Measurements from ENCODE around the gene KIF16B.
"Not testable (repeated sequence)": the region's sequence is repeated elsewhere in the genome, so short reads cannot be mapped to it uniquely, and the experiment has no call there.

The KIF16B gene

DNA sequence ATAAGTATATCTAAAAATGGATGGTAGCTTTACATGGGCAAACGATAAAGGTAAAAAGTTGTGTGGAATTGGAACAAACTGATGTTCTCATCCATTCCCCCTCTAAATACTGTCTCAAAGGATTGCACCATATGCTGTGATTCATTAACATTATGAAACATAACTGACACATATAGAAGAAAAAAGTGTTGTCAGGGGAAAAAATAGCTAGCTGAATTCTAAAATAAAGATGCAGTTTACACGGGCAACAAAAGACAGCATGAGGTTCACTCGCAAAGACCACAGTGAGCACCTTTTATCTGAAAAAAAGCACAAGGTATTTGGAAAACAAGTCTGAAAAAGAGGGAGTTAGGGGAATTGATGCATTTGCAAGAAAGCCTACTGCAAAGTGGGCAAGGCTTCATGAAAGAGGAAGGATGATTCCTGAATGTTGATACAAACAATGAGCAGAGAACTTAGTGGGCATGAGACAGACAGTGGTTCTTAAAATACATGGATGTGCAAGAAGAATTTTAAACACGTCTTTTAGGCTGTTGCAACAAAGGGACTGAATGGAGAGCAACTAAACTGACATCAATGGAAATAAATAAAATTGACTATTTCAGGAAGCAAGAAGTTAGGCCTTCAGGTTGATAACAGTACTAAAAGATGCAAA, 280.9 kb downstream of the KIF16B start:
- DNase-seq (ENCODE audit: low read depth), result no peak

DNA sequence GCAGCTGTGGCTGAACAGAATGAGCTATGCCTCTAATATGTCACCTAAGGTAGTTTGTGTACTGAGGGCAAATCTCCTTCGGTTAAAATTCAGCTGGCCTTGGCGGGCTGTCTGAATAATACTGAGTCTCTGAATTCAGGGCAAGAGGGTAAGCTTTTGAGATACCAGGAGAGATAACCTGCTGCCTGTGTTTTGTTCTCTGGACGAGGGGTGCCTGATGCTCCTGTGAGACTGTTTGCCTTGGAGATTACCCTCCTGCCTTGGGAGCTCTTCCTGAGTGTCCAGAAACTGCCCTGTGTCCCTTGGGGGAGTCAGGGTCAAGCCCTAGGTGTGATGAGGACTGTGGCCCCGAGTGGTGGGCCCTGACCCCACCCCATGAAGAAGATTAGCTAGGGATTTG, 282.9 kb downstream of the KIF16B start:
- DNase-seq (ENCODE audit: low read depth), result no peak

DNA sequence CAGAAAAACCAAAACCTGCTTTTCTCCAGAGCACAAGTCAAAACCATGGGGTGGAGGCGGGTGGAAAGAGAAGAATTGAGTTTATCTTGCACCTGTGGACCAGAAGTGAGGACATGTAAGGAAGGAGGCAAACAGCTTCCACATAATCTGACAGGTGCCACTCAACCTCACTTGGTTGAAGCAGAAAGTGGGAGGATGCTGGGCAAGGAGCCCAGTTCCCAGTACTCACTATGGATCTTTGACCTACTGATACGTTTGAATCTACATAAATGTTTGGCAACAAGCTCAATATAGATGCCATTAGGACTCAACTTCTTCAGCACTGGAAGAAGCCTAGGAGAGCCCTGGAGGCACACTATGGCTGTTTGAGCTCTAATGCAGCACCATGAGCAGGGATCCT, 285.5 kb downstream of the KIF16B start:
- no peak for DNase-seq (ENCODE audit: low read depth)

DNA sequence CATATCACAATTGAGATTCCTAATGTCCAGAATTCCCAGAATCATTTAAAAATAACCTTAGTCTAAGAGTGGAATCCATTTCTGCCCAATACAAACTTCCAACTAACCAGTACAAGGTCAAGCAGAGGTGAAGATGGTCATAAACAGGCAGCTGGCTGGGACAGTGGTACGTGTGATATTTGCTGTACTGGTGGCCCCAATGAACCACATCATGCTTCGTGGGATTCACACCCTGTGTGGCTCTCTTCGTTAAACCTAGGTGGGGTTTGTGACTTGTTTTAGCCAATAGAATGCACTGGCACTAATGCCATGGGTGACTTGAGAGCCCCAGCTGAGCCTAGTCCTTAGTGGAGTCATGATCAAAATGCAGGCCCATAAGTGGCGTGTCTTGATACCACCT, 286.6 kb downstream of the KIF16B start:
- DNase-seq (ENCODE audit: low read depth), result no peak

DNA sequence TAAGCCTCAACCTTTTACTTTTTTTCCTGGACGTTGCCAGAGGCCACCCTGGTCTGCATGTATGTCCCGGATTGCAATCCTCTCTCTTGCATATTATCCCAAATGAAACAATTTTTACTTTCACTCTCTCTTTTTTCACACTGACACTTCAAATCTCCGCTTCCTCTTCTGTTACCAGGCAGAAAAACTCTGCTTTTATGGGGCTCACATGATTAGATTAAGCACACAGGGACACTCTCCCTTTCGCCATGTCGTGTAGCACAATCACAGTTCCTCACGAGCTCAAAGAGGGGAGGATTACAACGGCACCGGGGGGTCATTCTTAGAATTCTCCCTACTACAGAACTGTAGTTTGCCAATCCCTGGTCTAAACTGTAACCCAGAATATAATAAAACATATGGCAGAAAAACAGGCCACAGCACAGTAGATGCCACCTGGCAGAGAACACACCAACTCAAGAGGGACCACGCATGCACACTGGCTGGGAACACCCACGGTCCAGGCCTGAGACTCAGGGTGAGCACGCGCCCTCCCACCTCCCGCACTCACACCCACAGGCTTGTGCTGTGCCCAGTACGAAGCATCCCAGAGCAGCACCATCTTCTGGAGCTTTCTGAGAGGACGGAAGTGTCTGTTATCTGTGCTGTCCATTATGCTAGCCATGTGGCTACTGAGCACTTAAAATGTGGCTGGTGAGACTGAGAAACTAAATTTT, 288.7 kb downstream of the KIF16B start:
- DNase-seq (ENCODE audit: low read depth), result no peak

DNA sequence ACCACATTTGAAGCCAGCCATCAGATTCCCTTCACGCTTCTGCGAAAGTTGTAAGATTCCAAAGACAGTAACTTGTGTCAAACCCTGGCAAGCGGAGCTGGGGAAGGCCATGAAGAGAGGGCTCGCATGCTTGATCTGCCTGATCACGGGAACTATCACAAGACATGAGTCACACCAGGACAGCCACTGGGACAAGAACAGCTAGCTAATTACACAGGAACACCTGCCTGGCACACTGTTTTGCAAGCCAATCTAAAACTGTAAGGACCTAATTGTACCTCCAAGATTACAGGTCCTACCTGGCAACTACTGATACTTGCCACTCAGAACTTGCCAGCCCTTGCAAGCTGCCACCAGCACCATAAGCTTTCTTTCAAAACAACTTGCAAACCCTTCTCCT, 289.3 kb downstream of the KIF16B start:
- DNase-seq (ENCODE audit: low read depth), result no peak

DNA sequence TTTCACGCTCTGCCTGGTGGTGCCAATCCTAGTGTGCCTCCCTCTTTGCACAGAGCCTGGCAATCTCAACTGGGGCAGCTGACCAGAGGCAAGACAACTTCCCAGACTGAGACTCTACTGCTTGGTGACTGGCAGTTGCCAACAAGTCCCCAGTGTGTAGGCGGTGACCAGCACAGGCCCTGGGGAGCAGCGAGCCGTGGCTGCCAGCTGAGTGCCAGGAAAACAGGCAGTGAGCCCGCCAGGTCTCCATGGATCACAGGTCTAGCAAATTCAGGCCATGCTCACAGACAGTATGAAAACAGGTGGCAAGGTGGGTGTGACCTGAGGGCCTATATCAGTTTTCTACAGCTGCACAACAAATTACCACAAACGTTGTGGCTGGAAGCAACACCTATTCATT, 289.9 kb downstream of the KIF16B start:
- no peak for DNase-seq (ENCODE audit: low read depth)

DNA sequence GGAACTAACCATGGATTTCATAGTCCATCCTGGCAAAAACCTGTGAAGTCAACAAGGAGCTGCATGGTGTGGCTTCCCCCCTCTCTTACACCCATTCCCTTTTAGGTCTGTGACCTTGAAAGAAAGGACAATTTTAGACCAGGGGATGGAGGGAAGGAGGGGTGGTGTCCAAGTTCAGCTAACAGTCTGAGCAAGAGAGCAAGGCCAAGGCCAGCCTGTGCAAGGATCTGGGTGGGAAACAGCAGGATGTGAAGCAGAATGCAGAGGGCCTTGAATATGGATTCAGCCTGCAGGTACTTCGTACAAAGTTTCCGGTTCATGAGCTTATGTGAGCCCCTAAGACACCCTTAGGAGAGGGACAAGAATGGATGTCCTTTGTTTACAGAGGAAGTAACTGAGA, 293.0 kb downstream of the KIF16B start:
- no peak for DNase-seq (ENCODE audit: low read depth)

DNA sequence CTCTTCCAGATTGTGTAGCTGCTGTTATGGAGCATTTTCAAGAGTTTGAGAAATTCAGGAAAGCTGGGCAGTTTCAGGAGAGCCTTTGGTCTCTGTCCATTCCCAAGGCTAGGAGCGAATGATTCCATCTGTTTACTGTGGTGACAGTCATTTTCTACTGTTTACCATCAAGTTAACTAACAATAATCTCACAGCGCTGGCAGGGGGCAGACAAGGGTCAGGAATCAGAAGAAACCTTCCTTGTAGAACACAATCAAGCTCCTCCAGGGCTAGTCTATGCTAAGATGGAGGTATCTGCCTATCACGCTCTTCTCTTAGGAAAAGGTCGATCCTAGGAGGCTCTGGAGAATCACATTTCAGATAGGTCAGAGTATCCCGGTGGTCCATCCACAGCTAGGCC, 293.9 kb downstream of the KIF16B start:
- DNase-seq (ENCODE audit: low read depth), result no peak

DNA sequence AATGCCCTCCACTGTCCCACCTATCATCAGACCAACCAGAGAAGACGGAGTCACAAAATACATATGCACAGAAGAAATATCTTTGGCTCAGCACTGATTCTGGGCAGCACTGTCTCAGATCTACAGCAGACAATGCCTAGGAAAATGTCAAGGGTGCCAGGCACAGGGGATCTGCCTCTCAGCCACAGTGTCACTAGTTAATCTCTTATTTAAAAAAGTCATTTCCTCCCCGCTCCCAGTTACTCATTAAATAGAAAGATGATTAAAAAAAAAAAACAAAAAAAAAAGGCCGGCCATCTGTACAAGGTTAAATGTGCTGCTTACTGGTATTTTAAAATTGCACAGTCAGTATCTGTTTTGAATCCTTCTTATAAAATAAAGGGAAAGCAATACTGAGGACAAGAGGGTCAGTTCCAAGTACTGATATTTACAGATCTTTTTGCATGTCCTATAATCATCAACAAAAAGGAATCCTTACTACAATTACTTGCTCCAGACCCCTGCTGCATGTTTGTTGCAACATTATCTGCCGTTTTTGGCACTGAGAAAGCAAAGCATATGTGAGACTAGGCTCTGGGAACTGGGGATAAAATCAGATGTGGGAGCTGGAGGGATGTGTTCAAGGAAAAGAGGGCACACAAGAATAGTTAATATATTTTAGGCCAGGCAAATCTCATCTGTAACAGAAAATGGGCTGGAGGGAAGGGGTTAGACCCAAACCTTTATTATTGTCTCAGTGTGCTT, 299.3 kb downstream of the KIF16B start:
- DNase-seq (ENCODE audit: low read depth), result no peak

DNA sequence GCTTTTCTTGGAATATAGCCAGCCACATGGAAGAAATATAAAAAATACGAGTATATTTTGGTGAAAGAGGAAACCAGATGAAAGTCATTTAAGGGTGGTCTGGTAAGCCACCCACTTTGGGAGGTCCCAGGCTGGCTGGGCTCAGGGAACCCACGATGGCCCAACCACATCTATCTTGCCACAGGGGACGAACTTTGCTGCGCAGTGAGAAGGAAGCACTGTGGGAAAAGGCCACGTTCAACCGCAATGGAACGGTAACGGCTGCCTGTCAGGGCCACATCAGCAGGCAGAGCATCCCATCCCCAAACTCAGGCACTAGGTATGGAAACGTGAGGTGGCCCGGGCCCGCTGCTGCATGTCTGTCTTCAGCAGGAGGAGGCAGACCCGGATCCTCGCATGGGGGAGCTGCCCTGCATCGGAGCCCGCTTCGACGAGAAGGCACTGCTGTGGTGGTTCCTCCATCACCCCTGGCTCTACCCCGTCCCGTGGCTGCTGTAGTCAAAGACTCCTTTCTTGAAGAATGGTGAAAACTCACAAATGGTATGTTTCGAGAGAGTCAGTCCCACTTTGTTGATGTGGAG, 300.4 kb downstream of the KIF16B start:
- DNase-seq (ENCODE audit: low read depth), result no peak

DNA sequence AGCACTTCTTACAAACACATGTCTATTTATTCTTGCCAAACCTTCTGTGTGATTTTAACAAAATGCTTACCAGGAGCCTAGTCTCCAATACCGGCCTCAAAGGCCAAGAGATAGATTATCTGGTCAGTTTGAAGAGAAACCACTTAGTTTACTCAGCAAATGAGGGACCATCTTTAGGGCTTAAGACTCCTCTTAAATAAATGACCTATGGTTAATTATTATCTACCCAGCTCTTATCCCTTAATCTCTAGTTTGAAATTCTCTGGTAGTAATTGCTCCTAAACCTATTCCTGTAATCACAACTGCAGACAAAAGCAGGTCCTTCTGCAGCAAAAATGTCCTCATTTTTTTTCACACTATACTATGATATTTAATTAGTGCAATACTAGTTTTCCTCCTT, 301.8 kb downstream of the KIF16B start:
- DNase-seq (ENCODE audit: low read depth), result no peak

DNA sequence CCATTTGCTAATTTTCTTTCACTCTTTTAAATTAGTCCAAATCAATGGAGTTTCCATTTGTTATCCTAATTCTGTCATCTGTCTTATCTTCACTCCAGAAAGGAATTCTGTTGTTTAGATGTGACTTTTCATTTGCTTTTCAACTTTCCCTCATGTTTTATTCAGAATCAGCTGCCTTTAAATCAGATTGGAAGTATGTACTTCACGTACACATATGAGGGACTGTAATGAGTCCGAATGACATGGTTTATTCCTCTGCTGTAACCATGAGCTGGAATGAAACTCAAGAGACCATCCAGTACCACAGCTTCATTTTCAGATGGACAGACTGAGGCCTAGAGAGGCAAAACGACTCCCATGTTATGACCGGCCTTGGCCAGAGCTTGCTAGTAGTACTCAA, 302.3 kb downstream of the KIF16B start:
- DNase-seq (ENCODE audit: low read depth), result no peak

DNA sequence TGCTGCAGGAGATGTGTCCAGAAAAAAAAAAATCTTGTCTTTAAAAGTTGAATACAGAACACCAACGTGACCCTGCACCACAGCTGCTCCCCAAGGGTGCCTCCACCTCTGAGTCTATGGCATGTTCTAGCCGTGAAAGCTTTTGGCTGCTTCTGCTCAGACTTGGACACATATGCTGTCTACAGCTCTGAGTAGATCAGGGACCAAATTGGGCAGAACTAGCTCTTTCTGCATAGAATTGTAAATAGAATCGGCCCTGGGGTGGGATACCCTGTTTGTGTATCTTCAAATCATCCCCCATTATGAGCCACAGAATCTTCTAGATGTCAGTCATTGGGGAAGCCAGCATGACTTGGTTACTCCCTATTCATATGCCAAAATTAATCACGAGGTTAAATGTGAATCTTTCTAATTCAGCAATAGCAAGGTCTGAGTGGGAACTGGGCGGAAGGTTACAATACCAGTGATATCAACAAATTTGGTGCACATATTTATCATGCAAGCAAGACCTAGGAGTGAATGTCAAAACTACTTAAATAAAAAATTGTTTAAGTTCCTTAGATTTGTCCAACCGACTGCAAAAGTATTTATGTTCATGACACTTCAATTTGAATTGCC, 302.8 kb downstream of the KIF16B start:
- no peak for DNase-seq (ENCODE audit: low read depth)

DNA sequence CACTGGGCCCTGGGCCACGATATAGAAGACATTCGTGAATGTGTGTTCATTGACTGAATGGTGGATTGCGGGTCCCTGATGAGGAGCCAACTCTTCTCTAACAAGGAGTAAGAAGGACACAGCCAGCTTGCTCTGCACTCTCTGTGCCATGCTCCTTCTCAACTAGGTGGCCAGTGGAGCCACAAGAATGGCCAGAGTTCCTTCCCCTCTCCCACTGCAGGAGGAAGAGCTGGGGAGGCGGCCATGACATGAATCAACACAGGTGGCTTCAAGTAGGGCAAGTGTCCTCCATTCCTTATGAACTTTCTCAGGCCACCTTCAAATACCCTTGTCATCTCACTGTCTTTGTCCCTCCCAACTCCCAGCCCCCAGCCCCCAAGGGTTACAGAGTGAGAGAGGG, 305.7 kb downstream of the KIF16B start:
- no peak for DNase-seq (ENCODE audit: low read depth)

DNA sequence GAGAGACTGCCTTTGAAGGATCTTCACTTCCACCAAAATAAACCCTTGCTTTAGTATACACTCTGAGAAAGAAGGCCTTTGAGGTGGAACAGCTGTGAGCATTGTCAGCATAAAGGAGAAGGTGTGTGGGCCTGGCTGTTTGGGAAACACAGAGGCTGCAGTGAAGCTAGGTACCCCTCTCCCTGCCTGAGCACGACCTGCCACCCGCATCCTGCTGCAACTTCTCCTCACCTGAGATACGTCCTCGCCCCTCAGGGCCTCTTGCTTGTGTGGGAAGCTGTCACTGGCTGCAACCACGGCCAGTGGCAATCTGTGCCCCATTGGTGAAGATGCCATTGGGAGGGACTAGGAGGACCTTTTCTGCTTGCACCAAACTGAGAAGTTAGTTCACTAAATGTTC, 307.9 kb downstream of the KIF16B start:
- no peak for DNase-seq (ENCODE audit: low read depth)

DNA sequence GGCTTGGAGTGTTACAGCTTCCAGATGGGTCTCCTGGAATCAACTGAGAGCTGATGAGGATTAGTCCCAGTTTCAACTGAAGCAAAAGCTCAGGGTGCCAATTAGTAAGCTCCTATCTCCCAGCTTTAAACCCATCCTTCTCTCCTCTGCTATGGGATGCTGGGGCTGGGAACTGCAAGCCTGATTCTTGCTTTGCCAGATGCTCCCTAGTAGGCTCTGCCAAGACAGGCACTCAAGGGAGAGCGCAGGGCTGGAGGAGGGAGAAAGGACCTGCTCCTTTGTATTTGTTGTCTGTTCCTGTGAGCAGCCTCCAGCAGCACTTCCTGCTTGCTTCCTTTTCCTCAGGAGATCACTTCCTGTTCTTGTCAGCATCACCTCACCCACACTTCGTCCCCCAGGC, 309.7 kb downstream of the KIF16B start:
- no peak for DNase-seq (ENCODE audit: low read depth)

DNA sequence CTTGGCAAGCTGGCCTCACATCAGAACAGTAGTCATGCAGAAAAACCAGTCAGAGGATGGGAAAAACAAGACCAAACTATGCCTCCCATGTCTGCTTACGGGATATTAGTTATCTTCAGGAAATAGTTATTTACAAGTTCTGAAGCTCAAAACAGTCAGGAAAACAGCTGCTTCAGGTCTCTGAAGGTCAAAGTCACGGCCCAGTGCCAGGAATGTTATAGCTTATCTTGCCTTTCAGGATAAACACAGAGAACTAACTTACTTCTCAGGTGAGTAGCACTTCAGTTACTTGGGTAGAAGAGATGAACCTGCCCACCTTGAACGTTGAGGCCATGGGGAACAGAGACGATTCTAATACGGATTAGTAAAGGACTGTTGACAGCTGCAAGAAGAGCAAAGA, 310.7 kb downstream of the KIF16B start:
- no peak for DNase-seq (ENCODE audit: low read depth)

DNA sequence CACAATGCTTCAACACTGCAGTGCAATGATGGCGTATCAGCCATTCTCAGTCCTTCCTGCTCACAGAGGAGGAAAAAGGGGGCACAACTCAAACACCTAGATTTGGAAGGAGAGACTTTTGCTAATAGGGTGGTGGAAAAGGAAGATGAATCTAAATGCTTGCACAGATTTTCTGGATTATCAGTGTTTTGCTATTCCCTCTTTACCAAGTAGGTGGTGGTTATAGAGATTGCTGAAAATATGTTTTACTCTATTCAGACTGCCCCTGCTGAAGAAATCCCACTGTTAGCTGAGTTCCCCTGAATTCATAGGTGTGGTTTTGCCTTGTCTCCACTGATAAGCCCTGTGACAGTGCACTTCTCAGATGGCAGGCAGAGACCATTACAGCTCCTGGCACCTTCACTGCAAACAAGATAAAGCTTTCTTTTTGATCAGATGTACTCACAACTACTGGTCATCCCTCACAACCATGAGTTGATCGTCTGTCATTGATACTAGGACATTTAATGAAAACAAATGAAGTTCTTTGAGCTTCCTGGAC, 311.4 kb downstream of the KIF16B start:
- DNase-seq (ENCODE audit: low read depth), result no peak

DNA sequence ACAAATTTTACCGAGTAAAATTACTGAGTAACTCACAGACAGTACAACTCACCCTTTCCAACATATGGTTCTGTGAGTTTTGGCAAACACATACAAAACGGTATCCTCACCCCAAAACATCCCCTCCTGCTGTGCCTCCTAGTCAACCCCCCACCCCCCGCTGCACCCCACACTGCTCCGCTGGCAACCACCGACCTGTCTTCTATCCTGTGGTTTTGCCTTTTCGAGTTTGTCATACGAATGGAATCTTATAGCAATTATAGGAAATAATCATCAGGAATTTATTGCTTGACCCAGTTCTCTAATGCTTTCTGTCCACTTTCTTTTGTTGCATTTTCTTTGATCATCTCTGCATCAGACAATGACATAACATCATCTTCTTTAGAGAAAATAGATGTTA, 312.3 kb downstream of the KIF16B start:
- peak; percentile 13 for DNase-seq (ENCODE audit: low read depth)

DNA sequence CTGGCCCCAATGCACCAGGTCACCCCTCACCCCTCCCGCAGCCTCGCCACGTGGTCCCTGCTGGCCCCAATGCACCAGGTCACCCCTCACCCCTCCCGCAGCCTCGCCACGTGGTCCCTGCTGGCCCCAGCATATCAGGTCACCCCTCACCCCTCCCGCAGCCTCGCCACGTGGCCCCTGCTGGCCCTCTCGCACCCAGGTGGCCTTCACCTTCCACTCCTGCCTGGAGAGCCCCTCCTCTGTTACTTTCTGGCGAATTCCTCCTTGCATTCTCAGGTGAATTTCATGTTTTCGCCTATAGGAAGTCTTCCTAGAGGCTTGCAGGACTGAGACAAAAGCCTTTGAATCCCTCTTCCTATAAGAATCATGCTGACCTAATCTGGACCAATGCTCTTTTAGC, 313.1 kb downstream of the KIF16B start:
- DNase-seq (ENCODE audit: low read depth), result not testable (repeated sequence)

DNA sequence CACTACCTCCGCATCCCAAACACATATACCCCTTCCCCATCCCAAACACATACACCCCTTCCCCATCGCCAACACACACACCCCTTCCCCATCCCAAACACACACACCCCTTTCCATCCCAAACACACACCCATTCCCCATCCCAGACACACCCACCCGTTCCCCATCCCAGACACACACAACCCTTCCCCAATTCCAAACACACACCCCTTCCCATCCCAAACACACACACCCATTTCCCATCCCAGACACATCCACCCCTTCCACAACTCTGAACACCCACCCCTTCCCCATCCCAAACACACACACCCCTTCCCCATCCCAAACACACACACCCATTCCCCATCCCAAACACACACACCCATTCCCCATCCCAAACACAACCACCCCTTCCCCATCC, 314.5 kb downstream of the KIF16B start:
- DNase-seq (ENCODE audit: low read depth), result no peak
